Transverse colon (tissue), 4 donors: ENCODE data around the gene MOGAT1. TPM values are rescaled to one million over a fixed set of nuclear protein-coding genes. Genes with fewer than 3 reads are reported as not detected.
A peak's percentile ranks its signal among the peaks of the same experiment; 100 is the strongest.

Source experiments
- DNase-seq: peaks from one replicate; pipeline ENCODE4 v3.0.0-alpha.2; 2019
- H3K27ac ChIP-seq, 4 donors: fragments of 200-600 bp; sonication (generic); 2 replicates each; pipeline ENCODE4 v1.5.1; 2016 to 2018; ENCODE audit warnings: inconsistent platforms in 4 of 4
- H3K27me3 ChIP-seq: fragments of 200-600 bp; sonication (generic); 2 replicates; pipeline ENCODE4 v1.5.1; 2017; ENCODE audit warnings: inconsistent platforms
- H3K36me3 ChIP-seq, 4 donors: fragments of 200-600 bp; sonication (generic); 2 replicates each; pipeline ENCODE4 v1.5.1; 2017 to 2019; ENCODE audit warnings: inconsistent platforms in 4 of 4
- H3K4me1 ChIP-seq, 4 donors: fragments of 200-600 bp; sonication (generic); 2 replicates each; pipeline ENCODE4 v1.5.1; 2017 to 2020; ENCODE audit warnings: inconsistent platforms in 4 of 4
- H3K4me3 ChIP-seq, 4 donors: fragments of 200-600 bp; sonication (generic); 1 replicate in 1 of 4; 2 replicates in 3 of 4; pipeline versions ENCODE4 v1.5.1 to v1.6.1; 2017 to 2019; ENCODE audit warnings: inconsistent platforms in 4 of 4
- H3K9me3 ChIP-seq, 2 donors: fragments of 200-600 bp; sonication (generic); 2 replicates each; pipeline ENCODE4 v1.5.1; 2017 to 2019; ENCODE audit warnings: inconsistent platforms in 2 of 2
- EP300 ChIP-seq: sonication (generic); formaldehyde crosslinking; IDR thresholded peaks from one replicate; pipeline ENCODE4 v1.6.1; 2017; ENCODE audit warnings: antibody characterized with exemption, low read depth
- POLR2A ChIP-seq: fragments of 450-650 bp; IDR thresholded peaks from one replicate; pipeline ENCODE4 v1.6.1; 2016; ENCODE audit warnings: antibody characterized with exemption, mild to moderate bottlenecking, moderate library complexity
- POLR2AphosphoS5 ChIP-seq, 3 donors: sonication (generic); formaldehyde crosslinking; IDR thresholded peaks; one replicate each; pipeline ENCODE4 v1.6.1; 2016; ENCODE audit warnings: antibody characterized with exemption in 3 of 3
- WGBS, 2 donors: methylation state at CpG; one replicate each; pipeline ENCODE4 v1.1.5; 2018; ENCODE audit warnings: low coverage in 1 of 2; 5-methylcytosine and 5-hydroxymethylcytosine counted together
- in situ Hi-C, 4 donors: fragments of 200-750 bp; cut with MboI; loops; one replicate each; pipeline versions ENCODE4 v1.15.0 to v1.15.1; 2017; ENCODE audit warnings: low sequenced_read_pairs in 3 of 4, low pct_ligation_motif_present in 1 of 4, low pct_unique_long_range_greater_than_20kb in 1 of 4
- intact Hi-C: fragments of 100-400 bp; cut with DNase I; formaldehyde crosslinking; loops from one replicate; pipeline ENCODE4 v1.15.1; 2023; ENCODE audit warnings: low total_unique reads
- total RNA-seq, 4 donors: library from RNA; depleted of rRNA; stranded (reverse); fragments of >200 nt; gene quantifications; one replicate each; pipeline ENCODE4 v1.1.0, GENCODE V29; 2016
- TF ChIP-seq, protein P1 (sequence below), 5 experiments: fragments of 200-600 bp in 3 of 5; fragments of 450-650 bp in 2 of 5; sonication (generic) in 3 of 5; IDR thresholded peaks; 1 replicate in 2 of 5; 2 replicates in 3 of 5; pipeline ENCODE4 v1.5.1; 2016 to 2017; ENCODE audit warnings: antibody characterized with exemption in 5 of 5, inconsistent platforms in 3 of 5, mild to moderate bottlenecking in 2 of 5, moderate library complexity in 1 of 5

The MOGAT1 gene, protein sequence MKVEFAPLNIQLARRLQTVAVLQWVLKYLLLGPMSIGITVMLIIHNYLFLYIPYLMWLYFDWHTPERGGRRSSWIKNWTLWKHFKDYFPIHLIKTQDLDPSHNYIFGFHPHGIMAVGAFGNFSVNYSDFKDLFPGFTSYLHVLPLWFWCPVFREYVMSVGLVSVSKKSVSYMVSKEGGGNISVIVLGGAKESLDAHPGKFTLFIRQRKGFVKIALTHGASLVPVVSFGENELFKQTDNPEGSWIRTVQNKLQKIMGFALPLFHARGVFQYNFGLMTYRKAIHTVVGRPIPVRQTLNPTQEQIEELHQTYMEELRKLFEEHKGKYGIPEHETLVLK
- under 1 TPM in 1 of 4 donors, not detected in 3; 0.80 TPM for total RNA-seq

DNA sequence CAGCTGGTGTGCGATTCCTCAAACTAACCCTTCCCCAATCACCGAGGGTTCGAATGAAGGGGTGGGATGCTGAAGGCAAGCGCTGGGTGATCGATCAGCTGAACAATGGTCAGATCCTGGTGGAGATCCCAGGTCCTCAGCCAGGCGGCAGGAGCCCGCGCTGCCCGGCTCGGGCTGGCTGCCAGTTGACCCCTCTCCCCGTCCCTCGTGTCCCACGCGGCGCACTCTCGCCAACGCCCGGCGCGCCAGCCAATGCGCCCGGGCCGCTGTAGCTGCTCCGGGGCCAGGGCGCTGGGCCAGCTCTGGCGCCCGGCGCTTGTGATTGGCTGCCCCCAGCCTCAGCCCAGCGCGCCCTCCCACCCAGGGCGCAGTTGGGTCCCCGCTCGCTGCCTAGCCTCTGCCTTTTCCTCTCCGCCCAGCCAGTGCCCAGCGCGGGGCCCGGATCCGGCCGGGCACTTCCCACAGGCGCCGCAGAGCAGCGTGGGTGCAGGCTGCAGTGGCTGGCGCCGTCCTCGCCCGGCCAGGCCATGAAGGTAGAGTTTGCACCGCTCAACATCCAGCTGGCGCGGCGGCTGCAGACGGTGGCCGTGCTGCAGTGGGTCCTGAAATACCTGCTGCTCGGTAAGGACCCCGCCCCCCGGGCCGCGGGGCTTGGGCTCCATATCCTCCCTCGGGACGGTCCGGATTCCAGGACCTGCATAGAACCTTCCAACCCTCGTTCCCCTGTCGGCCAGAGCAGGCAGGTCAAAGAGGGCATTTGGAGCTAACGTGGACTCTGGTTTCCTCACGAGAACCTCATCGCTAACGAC lies at the start of gene MOGAT1:
Gene MOGAT1, plus strand, starts transcription at position 400 of the 809 bp plus-strand sequence. Its CDS starts 128 bp downstream, at position 528.
- 12% methylated on average over 6 to 37 of the region's 66 CpGs for WGBS, 2 donors
- peak; percentile 34 for DNase-seq
- Histone ChIP-seq H3K4me3 (peak within 1 kb of the TSS; percentile 11 to 50 (median 37)), H3K27me3 (peaks cover 15% of the 10 kb centered on the region), H3K27ac (peak within 1 kb of the TSS in 1 of 4 donors; percentile 9), H3K36me3 (no peaks in the 10 kb centered on the region), H3K9me3 (no peaks in the 10 kb centered on the region), H3K4me1 (peaks cover 0 to 14% (median 12%) of the 10 kb centered on the region in 4 donors)
- in situ Hi-C loops, result no loop called here
- TF ChIP-seq, protein P1, sequence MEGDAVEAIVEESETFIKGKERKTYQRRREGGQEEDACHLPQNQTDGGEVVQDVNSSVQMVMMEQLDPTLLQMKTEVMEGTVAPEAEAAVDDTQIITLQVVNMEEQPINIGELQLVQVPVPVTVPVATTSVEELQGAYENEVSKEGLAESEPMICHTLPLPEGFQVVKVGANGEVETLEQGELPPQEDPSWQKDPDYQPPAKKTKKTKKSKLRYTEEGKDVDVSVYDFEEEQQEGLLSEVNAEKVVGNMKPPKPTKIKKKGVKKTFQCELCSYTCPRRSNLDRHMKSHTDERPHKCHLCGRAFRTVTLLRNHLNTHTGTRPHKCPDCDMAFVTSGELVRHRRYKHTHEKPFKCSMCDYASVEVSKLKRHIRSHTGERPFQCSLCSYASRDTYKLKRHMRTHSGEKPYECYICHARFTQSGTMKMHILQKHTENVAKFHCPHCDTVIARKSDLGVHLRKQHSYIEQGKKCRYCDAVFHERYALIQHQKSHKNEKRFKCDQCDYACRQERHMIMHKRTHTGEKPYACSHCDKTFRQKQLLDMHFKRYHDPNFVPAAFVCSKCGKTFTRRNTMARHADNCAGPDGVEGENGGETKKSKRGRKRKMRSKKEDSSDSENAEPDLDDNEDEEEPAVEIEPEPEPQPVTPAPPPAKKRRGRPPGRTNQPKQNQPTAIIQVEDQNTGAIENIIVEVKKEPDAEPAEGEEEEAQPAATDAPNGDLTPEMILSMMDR (IDR thresholded peaks at IDR 0.05), result peak in 1 of 5 experiments; percentile 22
- TF ChIP-seq EP300, result no peak
- intact Hi-C loops, result no loop called here

DNA sequence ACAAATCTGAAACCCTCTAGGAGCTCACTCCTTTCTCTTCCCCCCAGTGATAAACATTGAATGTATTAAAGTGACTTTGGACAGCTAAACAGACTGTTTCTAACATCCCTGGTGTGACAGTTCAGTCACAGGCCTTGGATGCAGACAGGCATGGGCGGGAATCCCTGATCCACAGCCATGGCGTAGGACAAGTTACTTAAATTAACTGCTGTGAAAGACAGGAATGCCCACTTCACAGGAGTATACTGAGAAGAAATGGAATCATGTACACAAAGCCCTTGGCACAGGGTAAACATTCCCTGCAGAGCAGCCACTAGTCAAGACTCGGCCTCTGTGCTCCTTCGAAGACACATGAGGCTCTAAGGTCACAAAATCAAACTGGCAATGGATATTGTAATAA lies 49.6 kb upstream of the MOGAT1 start:
- Histone ChIP-seq H3K36me3 (peaks cover 0 to 8% (median 0%) of the 10 kb centered on the region in 4 donors), H3K9me3 (no peaks in the 10 kb centered on the region), H3K4me1 (no peaks in the 10 kb centered on the region), H3K4me3 (no peak overlapping the region), H3K27ac (peak overlapping the region in 2 of 4 donors; percentile 8), H3K27me3 (no peaks in the 10 kb centered on the region)
- TF ChIP-seq POLR2AphosphoS5 (IDR thresholded peaks at IDR 0.05), result no peak
- TF ChIP-seq POLR2A, result no peak
- no peak for TF ChIP-seq EP300
- TF ChIP-seq, protein P1 (IDR thresholded peaks at IDR 0.05), result no peak
- intact Hi-C loops (no loop called here), in situ Hi-C loops (loop anchor here in 2 of 4 donors (25.0 kb wide), 1 partner anchor 560 kb away; no protein-coding TSS in a partner anchor)
- WGBS, 2 donors, result 94 to 100% methylated on average over 2 to 4 of the region's 4 CpGs
- DNase-seq, result no peak

DNA sequence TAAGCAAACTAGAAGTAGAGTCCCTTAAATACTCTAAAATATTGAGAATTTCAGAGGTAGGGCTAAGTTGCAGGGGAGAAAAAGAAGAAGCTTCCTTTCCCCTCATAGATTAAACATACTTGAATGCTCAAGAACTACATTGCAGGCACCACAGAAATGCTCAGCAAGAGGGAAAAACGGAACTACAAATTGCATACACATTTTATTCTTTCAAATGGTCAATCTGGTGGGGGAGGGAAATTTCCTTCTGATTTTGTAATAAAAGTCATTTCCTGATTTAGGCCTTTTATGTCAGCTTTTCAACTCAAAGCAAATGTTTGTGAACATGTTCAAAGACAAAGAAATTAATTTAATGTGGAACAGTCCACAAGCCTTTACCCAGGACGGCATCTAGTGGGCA lies 48.5 kb upstream of the MOGAT1 start:
- H3K27me3 ChIP-seq, result no peaks in the 10 kb centered on the region
- no peaks in the 10 kb centered on the region for H3K4me1 ChIP-seq
- in situ Hi-C loops, result loop anchor here in 2 of 4 donors (25.0 kb wide), 1 partner anchor 561 kb away; no protein-coding TSS in a partner anchor
- H3K4me3 ChIP-seq, result no peak overlapping the region
- TF ChIP-seq POLR2AphosphoS5 (IDR thresholded peaks at IDR 0.05) (no peak), POLR2A (no peak), EP300 (no peak)
- TF ChIP-seq, protein P1 (IDR thresholded peaks at IDR 0.05), result no peak
- H3K9me3 ChIP-seq, result no peaks in the 10 kb centered on the region
- intact Hi-C loops, result no loop called here
- 88 to 94% methylated on average over 2 of the region's 2 CpGs for WGBS, 2 donors
- peak overlapping the region in 2 of 4 donors; percentile 8 to 36 for H3K27ac ChIP-seq
- no peak for DNase-seq
- peaks cover 0 to 12% (median 1%) of the 10 kb centered on the region in 4 donors for H3K36me3 ChIP-seq

DNA sequence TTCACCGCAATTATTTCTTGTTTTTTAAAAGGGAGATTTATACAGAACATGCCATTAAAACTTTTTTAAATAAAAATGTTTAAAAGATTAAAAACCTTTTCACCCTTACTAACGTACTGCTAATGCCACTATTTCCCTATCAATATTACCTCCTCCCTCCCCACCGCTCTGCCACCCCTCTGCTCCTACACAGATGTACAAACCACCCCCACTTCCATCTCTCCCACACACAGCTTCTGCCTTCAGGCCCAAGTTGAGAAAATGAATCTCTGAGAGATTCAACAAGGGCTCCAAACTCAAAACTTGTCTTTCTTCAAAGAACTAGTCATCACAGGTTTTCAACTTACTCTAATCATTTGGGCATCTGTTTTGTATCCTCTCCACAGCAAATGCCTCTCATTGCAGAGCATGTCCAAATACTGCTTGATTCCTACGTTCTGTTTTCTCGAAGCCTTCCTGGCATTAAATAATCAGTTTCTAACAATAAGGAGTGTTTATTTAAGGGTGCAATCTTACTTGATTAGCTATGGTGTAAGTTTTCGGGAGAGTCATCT lies 47.6 kb upstream of the MOGAT1 start:
- H3K36me3 ChIP-seq, result peaks cover 0 to 17% (median 6%) of the 10 kb centered on the region in 4 donors
- H3K27me3 ChIP-seq, result no peaks in the 10 kb centered on the region
- in situ Hi-C loops (loop anchor here in 2 of 4 donors (25.0 kb wide), 1 partner anchor 562 kb away; no protein-coding TSS in a partner anchor), intact Hi-C loops (no loop called here)
- peak overlapping the region in 2 of 4 donors; percentile 8 to 36 for H3K27ac ChIP-seq
- no peaks in the 10 kb centered on the region for H3K9me3 ChIP-seq
- H3K4me1 ChIP-seq, result no peaks in the 10 kb centered on the region
- no peak for TF ChIP-seq POLR2A
- TF ChIP-seq, protein P1 (IDR thresholded peaks at IDR 0.05), result no peak
- peak in 1 of 3 donors; percentile 15 for TF ChIP-seq POLR2AphosphoS5 (IDR thresholded peaks at IDR 0.05)
- TF ChIP-seq EP300, result no peak
- WGBS, 2 donors, result 77 to 80% methylated on average over 6 of the region's 6 CpGs
- H3K4me3 ChIP-seq, result no peak overlapping the region
- DNase-seq, result no peak
